Stimulated activated CD8-positive, alpha-beta memory T cell treated with anti-CD3 and anti-CD28 coated beads, Interleukin-15, amount 100 ng/mL, for 48 hours (primary cell): ENCODE results near the gene PTCRA.
"Not testable (repeated sequence)": the region's sequence is repeated elsewhere in the genome, so short reads cannot be mapped to it uniquely, and the experiment has no call there.

Source experiments
- DNase-seq, 2 donors: peaks; one replicate each; pipeline ENCODE4 v3.0.0-alpha.2; 2020; ENCODE audit warnings: low read depth in 2 of 2

The PTCRA gene

GRCh38 chr6:42941356-42941755 lies 25.5 kb downstream of the PTCRA start:
- DNase-seq = not testable (repeated sequence)

- no peak for DNase-seq
These were observed 26.6 kb downstream of the PTCRA start for GRCh38 chr6:42942444-42942843.

- DNase-seq = no peak
These were observed 32.1 kb downstream of the PTCRA start for GRCh38 chr6:42947950-42948349.

- DNase-seq = no peak
These were observed 36.5 kb downstream of the PTCRA start for GRCh38 chr6:42952389-42952788.

GRCh38 chr6:42954405-42954804 lies 38.6 kb downstream of the PTCRA start:
- not testable (repeated sequence) for DNase-seq

DNA sequence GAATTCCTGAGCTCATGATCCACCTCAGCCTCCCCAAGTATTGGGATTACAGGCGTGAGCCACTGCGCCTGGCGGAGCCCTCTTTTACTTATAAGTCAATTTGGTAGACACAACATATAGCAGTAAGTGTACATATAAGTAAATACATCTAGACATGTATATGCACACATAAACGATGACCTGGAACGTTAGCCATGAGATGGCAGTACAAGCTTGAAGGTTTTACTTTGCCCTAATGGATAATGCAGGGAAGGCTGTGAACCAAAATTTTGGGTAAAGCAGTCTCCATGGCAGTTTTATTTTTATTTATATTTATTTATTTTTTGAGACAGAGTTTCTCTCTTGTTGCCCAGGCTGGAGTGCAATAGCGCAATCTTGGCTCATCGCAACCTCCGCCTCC lies 42.3 kb downstream of the PTCRA start:
- DNase-seq = no peak

GRCh38 chr6:42959917-42960242 lies 44.0 kb downstream of the PTCRA start:
- no peak for DNase-seq

- DNase-seq = no peak
These were observed 44.6 kb downstream of the PTCRA start, which contains the start of gene GNMT for GRCh38 chr6:42960243-42961019. Gene GNMT (plus strand): TSS chr6:42960754. CDS start chr6:42960768, 14 bp downstream.

- no peak for DNase-seq
These were observed 45.2 kb downstream of the PTCRA start for GRCh38 chr6:42961020-42961470.

DNA sequence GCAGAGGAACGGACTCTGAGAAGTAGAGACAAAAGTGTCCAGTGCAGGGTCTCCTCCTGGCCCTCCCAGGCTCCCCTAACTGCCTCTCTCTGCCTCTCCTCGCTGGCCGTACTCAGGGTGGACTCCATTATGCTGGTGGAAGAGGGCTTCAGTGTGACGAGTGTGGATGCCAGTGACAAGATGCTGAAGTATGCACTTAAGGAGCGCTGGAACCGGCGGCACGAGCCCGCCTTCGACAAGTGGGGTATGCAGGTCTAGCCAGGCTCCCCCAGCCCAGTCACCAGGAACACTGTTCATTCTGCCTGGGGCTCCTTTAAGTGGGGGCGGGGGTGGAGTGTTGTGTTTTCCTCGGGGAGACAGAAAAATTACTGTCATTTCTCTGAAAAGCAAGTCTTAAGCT lies 46.2 kb downstream of the PTCRA start:
- DNase-seq = no peak

GRCh38 chr6:42962502-42963178 lies 46.8 kb downstream of the PTCRA start:
- no peak for DNase-seq

DNA sequence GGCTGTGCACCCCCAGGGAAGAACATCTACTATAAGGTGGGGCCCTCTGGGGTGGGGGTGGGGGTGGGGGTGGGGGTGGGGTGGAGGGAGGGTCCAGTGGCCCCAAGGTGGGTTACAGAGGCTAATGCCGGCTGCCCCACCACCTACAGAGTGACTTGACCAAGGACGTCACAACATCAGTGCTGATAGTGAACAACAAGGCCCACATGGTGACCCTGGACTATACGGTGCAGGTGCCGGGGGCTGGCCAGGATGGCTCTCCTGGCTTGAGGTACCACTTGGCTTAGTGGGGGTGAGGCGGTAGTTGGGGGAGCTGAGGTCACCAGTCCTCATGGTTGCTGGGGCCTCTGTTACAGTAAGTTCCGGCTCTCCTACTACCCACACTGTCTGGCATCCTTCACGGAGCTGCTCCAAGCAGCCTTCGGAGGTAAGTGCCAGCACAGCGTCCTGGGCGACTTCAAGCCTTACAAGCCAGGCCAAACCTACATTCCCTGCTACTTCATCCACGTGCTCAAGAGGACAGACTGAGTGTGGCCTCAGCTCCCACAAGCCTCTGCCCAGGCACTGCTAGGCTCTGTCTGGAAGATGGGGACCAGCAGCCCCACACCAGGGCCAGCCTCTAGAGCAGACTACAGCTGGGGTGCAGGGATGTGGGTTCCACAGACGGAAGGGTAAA lies 47.5 kb downstream of the PTCRA start:
- DNase-seq = no peak

- no peak for DNase-seq
These were observed 48.2 kb downstream of the PTCRA start for GRCh38 chr6:42963855-42964605.

DNA sequence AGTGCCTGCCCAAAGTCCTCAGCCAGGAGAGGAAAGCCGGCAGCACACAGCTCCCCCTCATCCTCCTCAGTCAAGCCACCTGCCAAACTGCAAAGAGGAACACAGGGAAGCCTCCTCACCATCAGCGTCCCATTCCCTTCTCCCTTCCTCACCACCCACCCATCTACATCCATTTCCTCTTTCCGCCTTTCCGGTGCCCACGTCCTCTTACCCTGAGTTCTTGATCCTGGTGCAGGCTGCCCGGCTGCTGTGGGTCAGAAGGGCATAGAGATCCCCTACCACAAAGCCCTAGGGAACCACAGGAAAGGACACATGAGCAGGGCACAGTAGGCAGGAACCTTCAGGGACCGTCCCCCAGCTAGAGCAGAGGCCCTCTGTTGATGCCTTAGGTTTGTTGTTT lies 50.7 kb downstream of the PTCRA start:
- no peak for DNase-seq

DNA sequence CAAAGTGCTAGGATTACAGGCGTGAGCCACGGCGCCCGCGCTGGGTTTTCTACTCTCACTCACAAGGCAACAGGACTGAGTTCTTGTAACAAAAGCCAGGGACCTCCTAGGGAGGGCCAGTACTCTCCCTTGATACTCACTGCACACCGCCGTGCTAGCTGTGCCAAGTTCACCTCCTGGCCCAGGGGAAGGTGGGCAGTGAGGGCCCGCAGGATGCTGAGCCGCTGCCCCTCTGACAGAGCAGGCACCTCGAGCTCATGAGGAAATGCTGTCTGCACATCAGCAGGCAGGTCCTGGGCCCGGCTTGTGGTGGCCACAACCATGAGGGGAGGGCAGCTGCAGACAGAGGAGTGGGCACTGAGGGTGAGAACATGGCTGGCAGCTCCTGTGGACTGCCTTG lies 51.4 kb downstream of the PTCRA start:
- DNase-seq = no peak

GRCh38 chr6:42968126-42968701 lies 52.4 kb downstream of the PTCRA start:
- DNase-seq = no peak

- no peak for DNase-seq
These were observed 52.9 kb downstream of the PTCRA start for GRCh38 chr6:42968783-42969182.

DNA sequence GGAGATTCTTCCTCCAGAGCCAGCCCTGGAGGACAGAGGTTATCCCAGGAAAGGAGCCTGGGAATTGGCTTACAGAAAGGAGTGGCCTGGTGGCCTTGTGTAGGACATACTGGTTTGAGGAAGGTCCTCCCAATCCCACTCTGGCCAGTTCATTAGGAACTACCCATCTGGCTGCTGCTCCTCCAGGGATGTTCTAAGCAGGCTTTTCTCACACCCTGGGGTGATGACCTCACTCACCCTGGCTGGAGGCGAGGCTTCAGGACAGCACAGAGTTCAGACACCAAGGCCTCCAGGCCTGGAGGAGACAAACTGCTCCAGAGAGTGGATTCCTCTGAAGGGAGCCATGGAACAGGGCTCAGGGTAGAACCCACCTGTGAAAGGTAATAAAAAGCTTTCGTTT lies 53.6 kb downstream of the PTCRA start:
- no peak for DNase-seq

- no peak for DNase-seq
These were observed 54.1 kb downstream of the PTCRA start for GRCh38 chr6:42969934-42970333.

GRCh38 chr6:42970871-42971612 lies 55.2 kb downstream of the PTCRA start:
- DNase-seq = no peak

DNA sequence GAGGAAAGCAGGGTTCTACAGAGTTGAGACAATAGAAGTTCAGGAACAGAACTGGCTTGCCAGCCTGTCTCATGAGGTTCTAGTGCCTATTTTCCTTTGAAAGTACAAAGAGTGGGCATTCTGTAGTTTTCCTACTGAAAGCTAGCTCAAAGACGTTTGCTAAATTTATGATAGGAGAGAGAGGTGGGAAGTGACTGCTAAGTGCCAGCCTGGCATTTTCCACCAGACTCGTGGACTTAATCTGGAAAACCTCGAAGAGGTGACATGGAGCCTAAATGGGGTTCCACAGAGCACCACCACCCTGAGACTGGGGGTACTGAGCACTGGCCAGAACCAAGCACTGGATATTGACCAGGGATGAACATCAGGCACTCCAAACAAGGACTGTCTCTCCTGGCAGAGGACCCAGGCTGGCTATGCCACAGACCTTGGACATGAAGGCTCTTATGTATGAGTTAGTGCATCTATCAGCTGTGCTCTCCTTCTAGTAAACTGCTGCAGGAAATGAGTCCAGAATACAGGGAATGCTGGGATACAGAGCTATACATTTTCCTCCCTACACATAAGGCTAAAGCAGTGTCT lies 56.0 kb downstream of the PTCRA start:
- no peak for DNase-seq
